ENCODE data around the gene PSD2. TPM values are rescaled to one million over a fixed set of nuclear protein-coding genes. Genes with fewer than 3 reads are reported as not detected.

The PSD2 gene
- total RNA-seq, 1 donor from 2014 or later: 0.52 TPM

GRCh38 chr5:139833525-139833924, 37.9 kb downstream of the PSD2 start:
- no peaks in the 10 kb centered on the region for H3K4me1 ChIP-seq (ENCODE audit: control insufficient read depth in 3 of 3, insufficient read depth in 3 of 3, low read length in 3 of 3)
- H3K36me3 ChIP-seq (ENCODE audit: control insufficient read depth in 3 of 3, insufficient read depth in 3 of 3, low read length in 3 of 3): no peaks in the 10 kb centered on the region
- H3K9ac ChIP-seq (ENCODE audit: low read depth in 1 of 3, low read length in 3 of 3): no peak overlapping the region
- H3K4me3 ChIP-seq (ENCODE audit: low read length in 3 of 3): no peak overlapping the region
- H3K9me3 ChIP-seq (ENCODE audit: control insufficient read depth in 3 of 3, low read length in 3 of 3): no peaks in the 10 kb centered on the region
- no peak overlapping the region for H3K27ac ChIP-seq (ENCODE audit: low read depth, low read length)
- peaks cover 0 to 10% (median 4%) of the 10 kb centered on the region in 3 donors for H3K27me3 ChIP-seq (ENCODE audit: control insufficient read depth in 3 of 3, insufficient read depth in 3 of 3, low read length in 3 of 3)

GRCh38 chr5:139835656-139836055, 40.0 kb downstream of the PSD2 start:
- Histone ChIP-seq H3K4me1 (ENCODE audit: control insufficient read depth in 3 of 3, insufficient read depth in 3 of 3, low read length in 3 of 3) (no peaks in the 10 kb centered on the region), H3K27me3 (ENCODE audit: control insufficient read depth in 3 of 3, insufficient read depth in 3 of 3, low read length in 3 of 3) (peaks cover 0 to 10% (median 4%) of the 10 kb centered on the region in 3 donors), H3K27ac (ENCODE audit: low read depth, low read length) (no peak overlapping the region), H3K36me3 (ENCODE audit: control insufficient read depth in 3 of 3, insufficient read depth in 3 of 3, low read length in 3 of 3) (no peaks in the 10 kb centered on the region), H3K4me3 (ENCODE audit: low read length in 3 of 3) (no peak overlapping the region), H3K9me3 (ENCODE audit: control insufficient read depth in 3 of 3, low read length in 3 of 3) (no peaks in the 10 kb centered on the region), H3K9ac (ENCODE audit: low read depth in 1 of 3, low read length in 3 of 3) (no peak overlapping the region)

GRCh38 chr5:139836469-139837208, 41.0 kb downstream of the PSD2 start:
- H3K27me3 ChIP-seq (ENCODE audit: control insufficient read depth in 3 of 3, insufficient read depth in 3 of 3, low read length in 3 of 3): peaks cover 0 to 10% (median 4%) of the 10 kb centered on the region in 3 donors
- H3K4me1 ChIP-seq (ENCODE audit: control insufficient read depth in 3 of 3, insufficient read depth in 3 of 3, low read length in 3 of 3): no peaks in the 10 kb centered on the region
- H3K9me3 ChIP-seq (ENCODE audit: control insufficient read depth in 3 of 3, low read length in 3 of 3): no peaks in the 10 kb centered on the region
- no peak overlapping the region for H3K4me3 ChIP-seq (ENCODE audit: low read length in 3 of 3)
- no peaks in the 10 kb centered on the region for H3K36me3 ChIP-seq (ENCODE audit: control insufficient read depth in 3 of 3, insufficient read depth in 3 of 3, low read length in 3 of 3)
- H3K9ac ChIP-seq (ENCODE audit: low read depth in 1 of 3, low read length in 3 of 3): no peak overlapping the region
- H3K27ac ChIP-seq (ENCODE audit: low read depth, low read length): no peak overlapping the region

GRCh38 chr5:139837711-139838380, 42.2 kb downstream of the PSD2 start:
- no peaks in the 10 kb centered on the region for H3K9me3 ChIP-seq (ENCODE audit: control insufficient read depth in 3 of 3, low read length in 3 of 3)
- H3K4me3 ChIP-seq (ENCODE audit: low read length in 3 of 3): no peak overlapping the region
- no peaks in the 10 kb centered on the region for H3K4me1 ChIP-seq (ENCODE audit: control insufficient read depth in 3 of 3, insufficient read depth in 3 of 3, low read length in 3 of 3)
- no peak overlapping the region for H3K27ac ChIP-seq (ENCODE audit: low read depth, low read length)
- no peaks in the 10 kb centered on the region for H3K36me3 ChIP-seq (ENCODE audit: control insufficient read depth in 3 of 3, insufficient read depth in 3 of 3, low read length in 3 of 3)
- H3K27me3 ChIP-seq (ENCODE audit: control insufficient read depth in 3 of 3, insufficient read depth in 3 of 3, low read length in 3 of 3): peaks cover 0 to 10% (median 2%) of the 10 kb centered on the region in 3 donors
- H3K9ac ChIP-seq (ENCODE audit: low read depth in 1 of 3, low read length in 3 of 3): no peak overlapping the region

- no peak overlapping the region for H3K9ac ChIP-seq (ENCODE audit: low read depth in 1 of 3, low read length in 3 of 3)
- no peaks in the 10 kb centered on the region for H3K9me3 ChIP-seq (ENCODE audit: control insufficient read depth in 3 of 3, low read length in 3 of 3)
- H3K36me3 ChIP-seq (ENCODE audit: control insufficient read depth in 3 of 3, insufficient read depth in 3 of 3, low read length in 3 of 3): no peaks in the 10 kb centered on the region
- no peaks in the 10 kb centered on the region for H3K4me1 ChIP-seq (ENCODE audit: control insufficient read depth in 3 of 3, insufficient read depth in 3 of 3, low read length in 3 of 3)
- no peak overlapping the region for H3K4me3 ChIP-seq (ENCODE audit: low read length in 3 of 3)
- H3K27ac ChIP-seq (ENCODE audit: low read depth, low read length): no peak overlapping the region
- H3K27me3 ChIP-seq (ENCODE audit: control insufficient read depth in 3 of 3, insufficient read depth in 3 of 3, low read length in 3 of 3): peaks cover 0 to 7% (median 0%) of the 10 kb centered on the region in 3 donors
Observed at GRCh38 chr5:139838381-139839197, 43.0 kb downstream of the PSD2 start.

- Histone ChIP-seq H3K36me3 (ENCODE audit: control insufficient read depth in 3 of 3, insufficient read depth in 3 of 3, low read length in 3 of 3) (no peaks in the 10 kb centered on the region), H3K4me3 (ENCODE audit: low read length in 3 of 3) (no peak overlapping the region), H3K27me3 (ENCODE audit: control insufficient read depth in 3 of 3, insufficient read depth in 3 of 3, low read length in 3 of 3) (peaks cover 0 to 7% (median 0%) of the 10 kb centered on the region in 3 donors), H3K9ac (ENCODE audit: low read depth in 1 of 3, low read length in 3 of 3) (no peak overlapping the region), H3K27ac (ENCODE audit: low read depth, low read length) (no peak overlapping the region), H3K9me3 (ENCODE audit: control insufficient read depth in 3 of 3, low read length in 3 of 3) (no peaks in the 10 kb centered on the region), H3K4me1 (ENCODE audit: control insufficient read depth in 3 of 3, insufficient read depth in 3 of 3, low read length in 3 of 3) (no peaks in the 10 kb centered on the region)
Observed at GRCh38 chr5:139839232-139839815, 43.7 kb downstream of the PSD2 start.

- Histone ChIP-seq H3K36me3 (ENCODE audit: control insufficient read depth in 3 of 3, insufficient read depth in 3 of 3, low read length in 3 of 3) (no peaks in the 10 kb centered on the region), H3K9ac (ENCODE audit: low read depth in 1 of 3, low read length in 3 of 3) (no peak overlapping the region), H3K27me3 (ENCODE audit: control insufficient read depth in 3 of 3, insufficient read depth in 3 of 3, low read length in 3 of 3) (peaks cover 0 to 7% (median 0%) of the 10 kb centered on the region in 3 donors), H3K4me1 (ENCODE audit: control insufficient read depth in 3 of 3, insufficient read depth in 3 of 3, low read length in 3 of 3) (peaks cover 0 to 2% (median 0%) of the 10 kb centered on the region in 3 donors), H3K27ac (ENCODE audit: low read depth, low read length) (no peak overlapping the region), H3K4me3 (ENCODE audit: low read length in 3 of 3) (no peak overlapping the region), H3K9me3 (ENCODE audit: control insufficient read depth in 3 of 3, low read length in 3 of 3) (no peaks in the 10 kb centered on the region)
Observed at GRCh38 chr5:139839918-139840317, 44.3 kb downstream of the PSD2 start.

- no peak overlapping the region for H3K27ac ChIP-seq (ENCODE audit: low read depth, low read length)
- no peak overlapping the region for H3K9ac ChIP-seq (ENCODE audit: low read depth in 1 of 3, low read length in 3 of 3)
- peaks cover 0 to 9% (median 7%) of the 10 kb centered on the region in 3 donors for H3K4me1 ChIP-seq (ENCODE audit: control insufficient read depth in 3 of 3, insufficient read depth in 3 of 3, low read length in 3 of 3)
- H3K27me3 ChIP-seq (ENCODE audit: control insufficient read depth in 3 of 3, insufficient read depth in 3 of 3, low read length in 3 of 3): peaks cover 0 to 4% (median 3%) of the 10 kb centered on the region in 3 donors
- no peak overlapping the region for H3K4me3 ChIP-seq (ENCODE audit: low read length in 3 of 3)
- H3K9me3 ChIP-seq (ENCODE audit: control insufficient read depth in 3 of 3, low read length in 3 of 3): no peaks in the 10 kb centered on the region
- H3K36me3 ChIP-seq (ENCODE audit: control insufficient read depth in 3 of 3, insufficient read depth in 3 of 3, low read length in 3 of 3): no peaks in the 10 kb centered on the region
Observed at GRCh38 chr5:139841549-139841948, 45.9 kb downstream of the PSD2 start.

GRCh38 chr5:139842321-139842720, 46.7 kb downstream of the PSD2 start:
- H3K9ac ChIP-seq (ENCODE audit: low read depth in 1 of 3, low read length in 3 of 3): no peak overlapping the region

More at GRCh38 chr5:139842321-139842720, 46.7 kb downstream of the PSD2 start:
- H3K36me3 ChIP-seq (ENCODE audit: control insufficient read depth in 3 of 3, insufficient read depth in 3 of 3, low read length in 3 of 3): no peaks in the 10 kb centered on the region
- no peaks in the 10 kb centered on the region for H3K9me3 ChIP-seq (ENCODE audit: control insufficient read depth in 3 of 3, low read length in 3 of 3)
- H3K27ac ChIP-seq (ENCODE audit: low read depth, low read length): no peak overlapping the region
- H3K4me3 ChIP-seq (ENCODE audit: low read length in 3 of 3): no peak overlapping the region
- peaks cover 5 to 13% (median 11%) of the 10 kb centered on the region in 3 donors for H3K4me1 ChIP-seq (ENCODE audit: control insufficient read depth in 3 of 3, insufficient read depth in 3 of 3, low read length in 3 of 3)
- H3K27me3 ChIP-seq (ENCODE audit: control insufficient read depth in 3 of 3, insufficient read depth in 3 of 3, low read length in 3 of 3): peaks cover 0 to 4% (median 3%) of the 10 kb centered on the region in 3 donors

Data from skeletal muscle tissue (tissue), 4 donors.